Inflammatory macrophage treated with lipopolysaccharide for 1 hour (primary cell): ENCODE results near the gene PERCC1.
A peak's percentile ranks its signal among the peaks of the same experiment; 100 is the strongest.
"Not testable (repeated sequence)": the region's sequence is repeated elsewhere in the genome, so short reads cannot be mapped to it uniquely, and the experiment has no call there.

Source experiments
- DNase-seq, 2 donors: peaks; one replicate each; pipeline ENCODE4 v3.0.0-alpha.2; 2020 to 2022

PERCC1 gene

DNA sequence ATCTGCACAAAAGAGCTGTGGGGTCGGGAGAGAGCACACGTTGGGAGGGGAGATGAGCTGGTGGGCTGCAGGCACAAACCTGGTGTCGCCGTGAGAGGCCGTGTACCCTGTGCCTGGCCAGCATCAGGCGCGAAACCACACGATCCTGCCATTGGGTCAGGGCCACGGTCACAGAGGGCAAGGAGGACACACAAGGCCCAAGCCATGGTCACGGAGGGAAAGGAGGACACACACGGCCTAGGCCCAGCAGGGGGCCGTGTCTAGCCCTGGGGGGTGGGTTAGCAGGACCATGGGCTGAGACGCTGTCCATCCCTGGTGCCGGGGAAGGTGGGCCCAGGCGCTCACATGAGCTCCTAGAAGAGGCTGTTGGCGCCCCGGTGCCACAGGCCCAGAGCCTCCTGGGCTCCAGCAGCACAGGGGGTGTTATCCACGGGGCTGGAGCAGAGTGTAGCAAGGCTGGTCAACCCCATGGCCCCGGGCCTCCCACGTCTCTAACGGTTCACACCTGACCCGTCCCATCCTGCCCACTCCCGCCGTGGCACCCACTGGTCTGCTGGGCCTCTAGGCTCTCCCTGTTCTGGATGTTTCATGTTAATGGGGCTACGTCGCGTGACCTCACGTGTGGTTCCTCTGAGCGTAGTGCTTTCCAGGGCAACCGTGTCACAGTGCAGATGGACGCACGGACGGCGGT lies 21.0 kb downstream of the PERCC1 start:
- no peak for DNase-seq

GRCh38 chr16:1452530-1452929 lies 21.7 kb downstream of the PERCC1 start:
- DNase-seq, result no peak

- DNase-seq, result no peak
Observed at GRCh38 chr16:1453316-1453715, 22.4 kb downstream of the PERCC1 start.

- no peak for DNase-seq
Observed at GRCh38 chr16:1454561-1454960, 23.7 kb downstream of the PERCC1 start.

GRCh38 chr16:1455190-1456171 lies 24.6 kb downstream of the PERCC1 start:
- no peak for DNase-seq

GRCh38 chr16:1456951-1457350 lies 26.1 kb downstream of the PERCC1 start:
- DNase-seq, result no peak

DNA sequence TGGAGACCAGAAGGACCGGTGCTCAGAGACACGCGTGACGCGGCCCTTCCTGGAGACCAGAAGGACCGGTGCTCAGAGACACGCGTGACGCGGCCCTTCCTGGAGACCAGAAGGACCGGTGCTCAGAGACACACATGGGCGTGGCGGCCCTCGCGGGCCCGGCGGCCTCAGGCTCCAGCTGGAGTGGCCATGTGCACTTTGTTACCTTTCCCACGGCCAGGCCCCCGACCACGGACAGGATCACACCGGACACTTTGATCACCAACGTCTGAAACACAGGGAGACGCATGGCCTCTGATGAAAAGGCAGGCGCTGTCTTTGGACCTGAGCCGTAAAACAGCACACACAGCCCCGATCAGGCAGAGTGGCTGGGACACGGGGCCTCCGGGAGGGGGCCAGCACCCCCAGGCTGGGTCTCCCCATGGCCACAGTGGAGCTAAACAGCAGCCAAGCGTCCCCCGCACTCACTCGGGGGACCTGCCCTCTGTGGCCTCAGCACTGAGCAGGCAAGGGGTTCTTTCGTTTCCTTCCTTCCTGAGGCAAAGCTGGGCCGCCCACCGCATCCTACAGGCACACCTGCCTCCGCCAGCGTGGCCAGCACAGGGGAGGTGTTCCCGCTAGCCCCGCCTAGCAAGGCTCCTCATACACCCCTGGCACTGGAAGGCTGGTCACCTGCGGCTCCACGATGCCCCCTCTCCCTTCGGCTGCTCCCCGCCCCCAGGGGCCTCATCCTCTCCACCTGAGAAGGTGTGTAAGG lies 26.8 kb downstream of the PERCC1 start:
- no peak for DNase-seq

DNA sequence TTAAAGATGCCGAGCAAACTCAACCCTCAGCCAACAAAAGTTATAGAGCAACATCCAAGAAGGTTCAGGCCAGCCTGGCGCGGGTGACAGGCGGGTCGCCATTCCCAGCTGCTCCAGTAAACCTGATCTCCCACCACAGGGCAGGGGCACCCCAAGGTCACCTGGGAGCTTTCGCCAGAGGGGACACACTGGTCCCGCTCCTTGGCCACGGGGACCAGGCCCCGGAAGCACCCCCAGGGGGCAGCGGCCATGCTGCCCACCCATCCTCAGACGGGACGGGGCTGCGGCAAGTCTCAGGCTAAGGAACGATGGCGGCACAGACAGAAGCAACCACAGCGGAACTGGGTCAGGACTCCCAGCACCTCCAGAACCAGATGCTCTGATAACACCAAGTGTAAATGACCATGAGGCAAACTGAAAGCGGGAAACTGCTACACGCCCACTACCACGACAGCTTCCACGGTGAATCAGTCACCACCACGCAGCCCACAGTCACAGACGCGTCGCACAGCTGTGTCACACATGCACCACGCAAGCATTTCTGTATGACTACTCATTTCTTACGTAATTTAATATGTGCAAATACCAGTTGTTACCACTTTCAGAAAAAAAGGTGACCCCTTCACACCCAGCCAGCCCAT lies 27.6 kb downstream of the PERCC1 start:
- DNase-seq, result peak; percentile 58 to 85

DNA sequence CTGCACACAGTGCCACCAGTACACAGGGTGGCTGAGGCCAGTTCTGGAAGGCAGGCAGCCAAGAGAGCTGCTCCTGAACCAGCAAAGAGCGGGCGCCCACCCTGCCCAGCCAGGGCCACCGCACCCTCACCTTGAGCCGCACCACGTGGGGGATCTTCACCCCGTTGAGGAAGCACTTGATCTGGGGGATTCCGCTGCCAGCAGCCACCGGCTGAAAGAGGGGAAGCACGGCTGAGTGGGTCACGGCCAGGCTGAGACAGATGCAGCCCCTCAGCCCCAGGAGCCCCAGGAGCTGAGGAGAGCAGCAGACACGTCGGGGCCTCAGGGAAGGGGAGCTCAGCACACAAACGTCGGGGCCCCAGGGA lies 28.1 kb downstream of the PERCC1 start:
- DNase-seq, result peak in 1 of 2 donors; percentile 27

DNA sequence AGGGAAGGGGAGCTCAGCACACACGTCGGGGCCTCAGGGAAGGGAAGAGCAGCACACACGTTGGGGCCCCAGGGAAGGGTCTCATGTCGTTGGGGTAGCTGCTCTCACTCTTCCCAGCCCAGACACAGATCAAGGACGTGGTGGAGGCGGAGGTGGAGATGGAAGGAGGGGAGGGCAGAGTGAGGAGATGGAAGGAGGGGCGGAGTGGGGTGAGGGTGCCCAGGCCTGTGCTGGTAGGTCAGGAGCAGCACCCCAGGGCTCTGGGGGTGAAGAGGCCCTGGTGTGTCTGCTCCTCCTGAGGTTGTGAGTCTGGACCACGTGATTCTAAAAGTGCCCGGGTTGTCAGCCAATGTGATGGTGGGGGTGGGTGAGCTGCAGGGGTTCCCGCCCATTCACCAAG lies 29.1 kb downstream of the PERCC1 start:
- no peak for DNase-seq

GRCh38 chr16:1460602-1461138 lies 29.8 kb downstream of the PERCC1 start:
- no peak for DNase-seq

DNA sequence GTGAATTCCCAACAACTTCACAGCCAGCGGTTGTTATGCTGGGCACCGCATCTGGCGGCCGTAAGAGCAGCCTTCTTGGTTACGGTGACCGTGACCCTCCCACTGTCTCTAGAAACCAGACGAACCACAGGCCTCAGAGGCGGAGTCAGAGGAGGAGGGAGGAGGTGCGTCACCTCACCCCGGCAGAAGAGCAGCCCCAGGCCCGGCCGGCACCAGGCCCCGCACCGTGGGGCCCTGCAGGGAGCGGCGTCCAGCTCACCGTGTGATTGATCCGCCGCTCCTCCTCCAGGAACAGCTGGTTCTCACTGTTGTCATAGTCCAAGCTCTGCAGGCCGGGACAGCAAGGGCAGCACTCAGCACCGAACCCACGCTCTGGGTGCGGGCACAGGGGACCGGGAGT lies 30.3 kb downstream of the PERCC1 start:
- no peak for DNase-seq

- no peak for DNase-seq
Observed at GRCh38 chr16:1464196-1464893, 33.5 kb downstream of the PERCC1 start.

DNA sequence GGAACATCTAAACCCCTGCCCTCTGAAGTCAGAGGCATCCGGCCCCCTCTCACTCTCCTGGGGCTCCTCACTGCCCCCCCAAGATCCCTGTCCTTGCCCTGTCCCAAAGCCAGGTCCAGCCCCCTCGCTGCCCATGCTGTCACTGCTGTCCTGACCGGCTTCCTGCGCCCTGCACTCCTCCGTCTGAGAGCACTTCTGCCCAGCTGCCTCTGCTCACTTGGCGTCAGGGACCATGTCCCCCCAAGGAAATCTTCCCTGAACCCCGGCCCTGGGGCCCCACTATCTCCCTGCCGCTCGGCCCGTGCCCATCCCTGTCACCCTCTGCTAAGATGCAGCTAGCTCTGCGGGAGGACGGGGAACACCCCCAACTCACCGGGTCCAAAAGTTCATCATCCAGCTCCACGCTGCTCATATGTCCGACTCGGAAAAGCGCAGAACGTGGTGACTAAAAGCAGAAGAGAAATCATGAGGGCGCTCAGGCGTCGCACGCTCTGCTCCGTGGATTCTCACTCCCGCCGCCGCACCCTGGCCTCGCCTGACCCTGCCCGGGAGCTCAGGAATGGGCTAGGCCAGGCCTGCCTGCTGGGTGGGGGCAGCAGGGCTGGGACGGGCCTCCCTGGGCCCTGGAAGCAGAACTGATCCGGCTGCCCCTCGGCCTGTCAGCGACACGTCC lies 34.2 kb downstream of the PERCC1 start:
- no peak for DNase-seq

- no peak for DNase-seq
Observed at GRCh38 chr16:1465567-1465915, 34.7 kb downstream of the PERCC1 start.

DNA sequence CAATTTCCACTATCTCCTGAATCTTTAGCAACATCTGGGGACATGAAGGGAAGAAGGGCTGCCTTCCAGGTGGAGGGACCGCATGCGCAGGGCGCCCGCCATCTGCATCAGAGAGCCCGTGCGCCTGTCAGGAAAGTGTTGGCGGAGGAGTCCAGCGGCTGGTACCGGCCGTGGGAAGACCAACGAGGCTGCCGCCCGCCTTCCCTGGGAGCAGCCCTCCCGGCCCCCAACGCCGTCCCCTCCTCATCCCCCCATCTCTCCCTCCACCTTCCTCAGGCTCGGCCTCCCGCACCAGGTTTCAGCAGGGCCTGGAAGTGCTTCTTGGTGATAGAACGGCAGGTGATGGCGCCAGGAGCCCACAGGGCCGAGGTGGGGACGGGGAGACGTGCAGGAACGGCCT lies 35.2 kb downstream of the PERCC1 start:
- no peak for DNase-seq

GRCh38 chr16:1466968-1467521 lies 36.2 kb downstream of the PERCC1 start:
- no peak for DNase-seq

DNA sequence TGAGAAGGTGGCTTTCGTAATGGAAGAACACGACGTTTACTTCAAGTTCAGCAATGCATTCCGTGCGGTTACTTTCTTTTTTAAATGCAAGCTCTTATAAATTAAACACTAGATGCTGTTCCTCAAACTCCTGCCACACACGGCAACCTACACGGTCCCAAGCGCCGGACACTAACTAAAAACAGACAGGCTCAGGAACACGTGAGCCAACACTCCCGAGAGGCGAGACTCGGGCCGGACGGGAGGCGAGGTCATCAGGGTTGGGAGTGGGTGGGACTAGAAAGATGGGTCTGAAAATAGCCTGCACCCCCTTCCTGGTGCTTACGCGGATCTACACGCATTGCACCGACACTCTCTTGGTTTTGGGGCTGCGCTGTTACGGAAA lies 37.5 kb downstream of the PERCC1 start:
- peak; percentile 44 to 60 for DNase-seq

DNA sequence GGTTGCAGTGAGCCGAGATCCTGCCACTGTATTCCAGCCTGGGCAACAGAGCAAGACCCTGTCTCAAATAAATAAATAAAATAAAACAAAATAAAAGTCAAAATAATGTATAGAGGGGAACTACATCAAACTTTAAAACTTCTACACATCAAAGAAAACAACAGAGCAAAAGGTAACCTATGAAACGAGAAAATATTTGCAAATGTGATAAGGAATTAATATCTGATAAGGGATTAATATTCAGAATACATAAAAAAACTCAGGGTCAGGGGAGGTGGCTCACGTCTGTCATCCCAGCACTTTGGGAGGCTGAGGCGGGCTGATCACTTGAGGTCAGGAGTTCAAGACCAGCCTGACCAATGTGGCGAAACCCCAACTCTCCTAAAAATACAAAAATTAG lies 38.3 kb downstream of the PERCC1 start:
- DNase-seq, result not testable (repeated sequence)

- DNase-seq, result peak; percentile 54 to 63
Observed at GRCh38 chr16:1469693-1470201, 38.9 kb downstream of the PERCC1 start.
